Activated naive CD4-positive, alpha-beta T cell treated with anti-CD3 and anti-CD28 coated beads, Interleukin-2, amount 50 U/mL, for 24 hours (primary cell): ENCODE measurements around the gene FGF1.

ENCODE experiments used
- H3K27ac Mint-ChIP-seq: one replicate; pipeline ENCODE4 v1.8.0; 2021; ENCODE audit warnings: mild to moderate bottlenecking, mixed read lengths
- H3K27me3 Mint-ChIP-seq: one replicate; pipeline ENCODE4 v1.8.0; 2021; ENCODE audit warnings: mixed read lengths
- H3K36me3 Mint-ChIP-seq: one replicate; pipeline ENCODE4 v1.8.0; 2021; ENCODE audit warnings: mixed read lengths
- H3K4me1 Mint-ChIP-seq: one replicate; pipeline ENCODE4 v1.8.0; 2021; ENCODE audit warnings: mixed read lengths
- H3K4me3 Mint-ChIP-seq: one replicate; pipeline ENCODE4 v1.8.0; 2021; ENCODE audit warnings: mild to moderate bottlenecking, mixed read lengths
- H3K9me3 Mint-ChIP-seq: one replicate; pipeline ENCODE4 v1.8.0; 2021; ENCODE audit warnings: mixed read lengths

FGF1 gene

DNA sequence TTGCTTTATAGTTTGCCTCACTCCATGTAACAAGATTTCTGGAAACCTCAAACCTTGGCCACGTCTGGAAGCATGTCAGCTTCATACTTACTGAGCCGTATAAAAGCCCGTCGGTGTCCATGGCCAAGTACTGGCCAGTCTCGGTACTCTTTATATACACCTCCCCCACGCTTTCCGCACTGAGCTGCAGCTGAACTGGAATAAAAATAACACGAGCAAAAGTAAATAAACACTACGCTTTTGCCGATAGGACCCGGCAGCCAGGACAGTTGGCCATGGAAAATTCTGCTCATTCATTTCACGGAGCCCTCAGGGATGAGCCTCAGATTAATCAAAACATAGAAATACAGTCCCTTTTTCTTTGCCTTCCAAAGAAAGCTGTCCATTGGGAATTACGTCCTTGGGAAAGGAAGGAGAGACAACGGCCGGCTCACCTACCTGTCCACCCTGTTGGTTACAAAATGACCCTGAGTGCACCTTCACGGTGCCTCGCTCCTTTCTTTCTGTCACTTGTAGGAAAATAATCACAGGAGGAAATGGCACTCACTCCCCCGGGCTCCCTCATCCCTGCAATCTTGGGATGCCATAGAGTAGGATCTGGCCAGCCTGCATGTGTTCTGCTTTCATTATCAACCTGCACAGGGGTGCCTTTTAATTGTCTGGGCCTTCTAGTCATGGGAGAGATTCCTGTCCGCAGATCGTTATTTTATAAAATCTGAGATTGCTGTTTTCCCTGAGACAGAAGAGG is 85.1 kb downstream of the FGF1 start:
- Mint-ChIP-seq H3K27me3 (peaks cover 5% of the 10 kb centered on the region), H3K27ac (no peak overlapping the region), H3K4me1 (peaks cover 10% of the 10 kb centered on the region), H3K9me3 (no peaks in the 10 kb centered on the region), H3K4me3 (no peak overlapping the region), H3K36me3 (no peaks in the 10 kb centered on the region)

DNA sequence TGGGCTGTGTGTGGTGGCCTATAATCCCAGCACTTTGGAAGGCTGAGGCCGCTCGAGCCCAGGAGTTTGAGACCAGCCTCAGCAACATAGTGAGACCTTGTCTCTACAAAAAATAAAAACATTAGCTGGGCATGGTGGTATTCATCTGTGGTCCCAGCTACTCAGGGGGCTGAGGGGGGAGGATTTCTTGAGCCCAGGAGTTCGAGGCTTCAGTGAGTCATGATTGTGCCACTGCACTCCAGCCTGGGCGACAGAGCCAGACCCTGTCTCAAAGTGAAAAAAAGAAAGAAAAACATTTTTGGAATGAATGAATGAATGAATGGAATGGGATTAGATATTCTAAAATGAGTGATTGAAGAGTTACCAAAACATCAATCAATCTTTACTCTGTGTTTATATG is 85.8 kb downstream of the FGF1 start:
- H3K9me3 Mint-ChIP-seq, result no peaks in the 10 kb centered on the region
- H3K4me3 Mint-ChIP-seq, result no peak overlapping the region

DNA sequence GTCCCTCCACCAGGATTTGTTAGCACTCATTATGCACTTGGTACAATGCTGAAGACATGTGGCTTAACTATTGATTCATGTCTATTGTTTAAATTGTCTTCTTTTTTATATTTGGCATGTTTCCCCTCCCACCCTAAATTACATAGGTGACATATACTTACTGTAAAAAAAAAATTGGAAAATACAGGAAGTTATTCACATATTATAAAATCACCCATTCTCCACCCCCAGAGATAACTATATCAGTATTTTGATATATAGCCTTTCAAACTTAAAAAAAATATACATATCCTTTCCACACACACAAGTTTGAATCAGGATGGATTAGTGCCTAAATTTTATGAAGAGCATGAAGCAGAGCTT is 87.6 kb downstream of the FGF1 start:
- no peaks in the 10 kb centered on the region for H3K36me3 Mint-ChIP-seq
- peaks cover 10% of the 10 kb centered on the region for H3K4me1 Mint-ChIP-seq
- peak overlapping the region; percentile 14 for H3K27ac Mint-ChIP-seq
- peaks cover 10% of the 10 kb centered on the region for H3K27me3 Mint-ChIP-seq
- H3K9me3 Mint-ChIP-seq, result no peaks in the 10 kb centered on the region
- no peak overlapping the region for H3K4me3 Mint-ChIP-seq

More for the DNA sequence above, 85.8 kb downstream of the FGF1 start:
- H3K27ac Mint-ChIP-seq, result no peak overlapping the region
- peaks cover 5% of the 10 kb centered on the region for H3K27me3 Mint-ChIP-seq
- H3K36me3 Mint-ChIP-seq, result no peaks in the 10 kb centered on the region
- H3K4me1 Mint-ChIP-seq, result peaks cover 10% of the 10 kb centered on the region

DNA sequence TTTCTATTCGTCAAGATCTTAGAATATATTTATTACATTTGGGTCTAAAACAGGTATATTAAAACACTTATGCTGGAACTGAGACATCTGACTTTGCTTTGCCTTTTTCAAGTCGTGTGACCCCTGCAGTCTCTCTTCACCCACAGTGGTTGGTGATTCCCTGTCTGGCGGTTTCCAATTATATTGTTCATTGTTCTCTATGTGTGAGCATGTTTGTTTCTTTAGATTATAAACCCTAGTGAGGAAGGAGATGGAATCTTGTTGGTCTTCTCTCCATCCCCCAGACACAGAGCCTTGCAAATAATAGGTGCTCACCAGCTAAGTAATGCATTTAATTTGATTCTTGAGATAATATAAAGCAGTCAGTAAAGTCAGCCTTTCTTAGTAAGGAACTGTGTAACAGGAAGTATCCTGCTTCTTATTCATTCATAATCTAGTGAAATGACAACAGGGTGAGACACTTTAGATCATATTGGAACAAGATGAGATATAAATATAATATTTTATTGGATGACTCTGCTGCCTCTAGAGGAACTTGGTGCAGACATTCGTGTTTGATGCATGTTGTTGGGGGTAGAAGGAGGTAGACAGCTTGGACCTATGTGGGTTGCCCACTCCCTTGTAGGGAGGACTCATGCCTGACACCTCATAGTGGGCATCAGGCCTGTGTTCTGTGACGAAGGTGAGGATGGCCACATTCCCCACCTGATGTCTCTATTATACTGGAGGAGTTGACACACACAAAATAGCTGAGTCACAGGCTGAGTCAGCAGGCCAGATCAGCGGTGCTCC is 88.1 kb downstream of the FGF1 start:
- H3K36me3 Mint-ChIP-seq, result no peaks in the 10 kb centered on the region
- peaks cover 10% of the 10 kb centered on the region for H3K27me3 Mint-ChIP-seq
- no peak overlapping the region for H3K27ac Mint-ChIP-seq
- H3K9me3 Mint-ChIP-seq, result no peaks in the 10 kb centered on the region
- H3K4me1 Mint-ChIP-seq, result peaks cover 10% of the 10 kb centered on the region
- H3K4me3 Mint-ChIP-seq, result no peak overlapping the region

DNA sequence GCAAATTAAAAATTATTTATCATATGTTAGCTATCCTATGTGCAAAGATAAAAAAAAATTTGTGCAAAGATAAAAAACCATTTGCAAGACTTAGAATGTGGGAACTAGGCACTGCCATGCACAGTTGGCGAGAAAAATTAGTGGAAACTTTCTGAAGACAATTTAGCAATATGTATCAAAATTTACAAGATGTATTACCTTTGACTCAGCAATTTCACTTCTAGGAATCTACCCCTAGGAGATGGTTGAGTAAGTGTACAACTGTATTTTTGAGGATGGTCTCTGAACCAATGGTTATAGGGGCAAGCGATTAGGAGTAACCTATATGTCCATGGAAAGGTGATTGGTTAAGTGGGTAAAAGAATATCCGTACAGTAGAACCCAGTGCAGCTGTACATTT is 88.9 kb downstream of the FGF1 start:
- Mint-ChIP-seq H3K36me3 (no peaks in the 10 kb centered on the region), H3K4me1 (peaks cover 10% of the 10 kb centered on the region), H3K9me3 (no peaks in the 10 kb centered on the region), H3K4me3 (no peak overlapping the region), H3K27ac (no peak overlapping the region), H3K27me3 (peaks cover 10% of the 10 kb centered on the region)

DNA sequence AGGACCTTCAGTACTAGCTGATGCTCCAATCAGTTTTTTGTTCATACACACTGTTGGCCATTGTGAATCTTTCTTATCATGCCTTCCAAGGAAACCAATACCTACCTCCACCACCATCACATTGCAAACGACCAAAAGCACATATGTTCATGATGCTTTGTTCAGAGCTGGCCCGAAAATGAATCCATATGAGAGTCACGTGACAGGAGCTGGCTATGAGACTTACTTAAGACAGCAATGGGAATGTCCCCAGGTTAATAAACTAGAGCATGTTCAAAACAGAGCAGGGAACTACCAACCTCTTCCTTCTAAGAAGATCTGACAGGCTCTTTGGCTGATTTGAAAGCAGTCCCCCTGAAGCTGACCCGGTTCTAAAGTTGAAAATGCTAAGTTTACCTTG is 93.5 kb downstream of the FGF1 start:
- H3K4me3 Mint-ChIP-seq, result no peak overlapping the region
- H3K27ac Mint-ChIP-seq, result no peak overlapping the region
- peaks cover 5% of the 10 kb centered on the region for H3K4me1 Mint-ChIP-seq
- no peaks in the 10 kb centered on the region for H3K9me3 Mint-ChIP-seq
- no peaks in the 10 kb centered on the region for H3K36me3 Mint-ChIP-seq
- H3K27me3 Mint-ChIP-seq, result peaks cover 4% of the 10 kb centered on the region

DNA sequence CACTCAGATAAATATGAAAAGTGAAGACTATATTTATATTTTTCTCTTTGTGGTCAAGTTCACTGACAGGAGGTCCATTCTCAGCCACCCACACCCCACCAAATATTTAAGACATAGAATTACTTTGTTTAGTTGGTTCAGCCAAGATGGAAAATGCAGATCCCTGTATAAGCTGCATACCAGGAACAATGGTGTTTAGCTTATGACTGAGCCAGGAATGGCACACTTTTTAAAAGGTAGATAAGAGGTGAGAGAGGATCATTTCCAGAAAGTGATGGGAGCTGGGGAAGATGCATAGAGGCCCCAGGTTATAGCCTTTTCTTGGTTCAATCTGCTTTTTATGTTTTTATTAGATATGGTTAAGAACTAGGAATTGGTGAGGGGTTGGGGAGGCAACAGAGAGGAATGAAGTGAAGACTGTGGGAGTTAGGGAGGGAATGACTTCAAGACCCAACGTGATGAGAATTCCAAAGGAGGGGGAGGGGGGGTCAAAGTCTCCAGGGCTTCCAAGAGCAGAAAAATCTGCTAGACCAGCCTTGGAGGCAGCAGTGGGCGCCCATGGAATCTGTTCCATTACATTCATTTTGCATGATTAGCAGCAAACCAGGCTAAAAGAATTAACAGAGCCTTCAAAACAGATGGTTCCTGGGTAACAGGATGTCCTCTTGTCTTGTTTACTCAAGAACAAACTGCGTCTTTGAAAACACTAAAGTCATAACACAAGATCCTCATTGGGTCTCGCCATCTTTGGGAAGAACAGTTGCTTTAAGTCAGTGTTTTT is 95.2 kb downstream of the FGF1 start:
- H3K4me3 Mint-ChIP-seq, result no peak overlapping the region
- H3K27me3 Mint-ChIP-seq, result peaks cover 4% of the 10 kb centered on the region
- H3K36me3 Mint-ChIP-seq, result no peaks in the 10 kb centered on the region
- H3K4me1 Mint-ChIP-seq, result peaks cover 5% of the 10 kb centered on the region
- no peaks in the 10 kb centered on the region for H3K9me3 Mint-ChIP-seq
- H3K27ac Mint-ChIP-seq, result no peak overlapping the region

DNA sequence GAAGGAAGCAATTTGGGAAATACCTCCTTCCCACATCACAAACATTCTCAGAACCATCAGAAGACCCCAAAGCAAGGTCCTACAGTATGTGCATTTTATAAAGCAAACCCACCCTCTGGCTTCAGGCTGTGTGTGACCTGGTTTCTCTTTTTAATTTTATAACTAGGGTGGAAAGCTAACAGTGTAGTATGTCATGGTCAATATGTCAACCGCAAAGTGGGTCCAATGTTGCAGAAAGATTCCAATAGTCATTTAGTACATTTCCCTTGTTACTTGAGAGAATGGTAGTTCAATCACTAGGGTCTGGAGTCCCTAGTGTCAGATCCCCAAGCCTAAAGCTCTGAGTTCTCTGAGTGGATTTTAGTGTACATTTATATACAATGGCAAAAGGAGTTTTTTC is 96.2 kb downstream of the FGF1 start:
- Mint-ChIP-seq H3K36me3 (no peaks in the 10 kb centered on the region), H3K27me3 (peaks cover 4% of the 10 kb centered on the region), H3K9me3 (no peaks in the 10 kb centered on the region), H3K27ac (no peak overlapping the region), H3K4me3 (no peak overlapping the region), H3K4me1 (peaks cover 5% of the 10 kb centered on the region)

DNA sequence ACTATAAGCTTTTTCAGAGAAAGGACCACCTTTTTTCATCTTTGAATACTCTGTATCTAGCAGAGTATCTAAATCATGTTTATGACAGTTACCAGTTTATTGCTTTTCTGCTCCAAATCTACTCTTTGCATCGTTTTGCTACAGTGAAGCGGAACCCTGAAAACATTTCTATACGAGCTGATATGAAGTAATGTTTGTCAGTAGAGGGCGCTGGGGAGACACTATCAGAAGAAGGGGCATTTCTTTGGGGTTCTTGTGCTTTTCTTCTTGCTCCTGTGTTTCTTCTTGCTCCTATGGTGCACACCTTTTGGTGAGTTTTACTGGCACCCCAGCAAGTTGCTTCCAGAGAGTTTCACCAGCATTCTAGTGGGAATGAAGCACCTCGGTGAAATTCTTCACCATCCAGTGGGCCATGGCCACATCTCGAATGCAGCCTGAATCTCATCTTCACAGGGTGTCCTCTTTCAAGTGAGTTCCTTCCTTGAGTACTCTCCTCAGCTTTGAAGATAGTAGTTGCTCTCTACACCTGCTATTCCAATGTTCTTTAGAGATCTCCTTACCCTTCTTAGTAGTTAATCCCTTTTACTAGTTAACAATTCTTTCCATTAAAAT is 98.4 kb downstream of the FGF1 start:
- no peaks in the 10 kb centered on the region for H3K9me3 Mint-ChIP-seq
- H3K27ac Mint-ChIP-seq, result no peak overlapping the region
- H3K4me1 Mint-ChIP-seq, result peaks cover 12% of the 10 kb centered on the region
- no peak overlapping the region for H3K4me3 Mint-ChIP-seq
- no peaks in the 10 kb centered on the region for H3K36me3 Mint-ChIP-seq
- H3K27me3 Mint-ChIP-seq, result no peaks in the 10 kb centered on the region

DNA sequence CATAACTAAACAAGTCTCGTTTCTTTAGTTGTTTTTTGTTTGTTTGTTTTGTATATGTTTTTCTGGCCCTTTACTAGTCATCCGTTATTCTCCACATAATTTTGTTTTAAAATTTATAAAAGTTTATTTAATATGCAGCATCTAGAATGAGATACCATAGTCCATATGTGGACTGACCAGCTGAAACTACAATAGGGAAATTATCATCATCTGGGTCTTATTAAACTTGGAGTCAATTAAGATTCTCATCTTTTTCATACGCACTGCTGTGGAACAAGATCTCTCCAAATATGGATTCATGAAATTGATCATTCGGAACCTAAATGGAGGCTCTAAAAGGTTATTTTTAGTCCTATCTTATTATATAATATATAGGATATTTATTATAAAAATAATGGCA is 99.3 kb downstream of the FGF1 start:
- Mint-ChIP-seq H3K27me3 (no peaks in the 10 kb centered on the region), H3K27ac (no peak overlapping the region), H3K4me3 (no peak overlapping the region)

DNA sequence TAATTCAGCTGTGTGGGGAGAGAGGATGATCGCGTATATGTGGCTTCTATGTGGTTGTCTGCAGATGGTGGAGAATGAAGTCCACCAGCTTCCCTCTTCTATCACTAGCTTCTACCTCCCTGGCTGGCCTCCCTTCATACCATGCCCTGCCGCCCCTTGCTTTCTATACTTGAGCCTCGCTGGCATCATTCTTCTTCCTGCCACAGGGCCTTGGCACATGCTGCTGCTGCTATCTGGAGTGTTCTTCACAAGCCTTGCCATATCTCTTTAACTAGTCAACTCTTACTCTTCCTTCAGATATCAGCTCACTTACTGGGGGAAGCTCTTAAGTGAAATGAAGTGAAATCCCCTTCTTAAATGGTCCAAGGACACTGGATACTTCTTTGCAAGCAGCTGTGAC is 100.4 kb downstream of the FGF1 start:
- Mint-ChIP-seq H3K27ac (no peak overlapping the region), H3K9me3 (no peaks in the 10 kb centered on the region), H3K27me3 (no peaks in the 10 kb centered on the region), H3K36me3 (no peaks in the 10 kb centered on the region), H3K4me3 (no peak overlapping the region), H3K4me1 (peaks cover 26% of the 10 kb centered on the region)

More for the DNA sequence above, 99.3 kb downstream of the FGF1 start:
- Mint-ChIP-seq H3K9me3 (no peaks in the 10 kb centered on the region), H3K4me1 (peaks cover 20% of the 10 kb centered on the region), H3K36me3 (no peaks in the 10 kb centered on the region)

DNA sequence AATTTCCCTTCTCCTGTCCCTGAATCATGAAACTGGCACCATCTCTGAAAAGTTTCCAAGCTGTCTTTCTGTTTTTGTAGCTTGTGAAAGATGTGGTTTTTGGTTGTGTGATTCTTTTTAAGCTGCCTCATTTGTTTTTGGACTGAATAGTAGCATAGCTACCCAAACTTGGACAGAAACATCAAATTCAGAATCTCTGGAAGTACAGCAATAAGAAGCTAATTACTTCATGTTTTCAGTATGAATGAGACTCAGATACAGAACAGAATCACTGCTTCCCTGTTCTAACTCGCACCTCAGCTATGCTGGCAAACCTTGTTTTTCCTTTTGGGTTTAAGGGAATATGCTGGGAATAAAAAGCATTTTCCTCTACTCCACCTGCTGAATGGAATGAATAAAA is 101.0 kb downstream of the FGF1 start:
- no peaks in the 10 kb centered on the region for H3K9me3 Mint-ChIP-seq
- H3K4me3 Mint-ChIP-seq, result no peak overlapping the region
- H3K36me3 Mint-ChIP-seq, result no peaks in the 10 kb centered on the region
- H3K4me1 Mint-ChIP-seq, result peaks cover 30% of the 10 kb centered on the region
- H3K27me3 Mint-ChIP-seq, result no peaks in the 10 kb centered on the region
- no peak overlapping the region for H3K27ac Mint-ChIP-seq

DNA sequence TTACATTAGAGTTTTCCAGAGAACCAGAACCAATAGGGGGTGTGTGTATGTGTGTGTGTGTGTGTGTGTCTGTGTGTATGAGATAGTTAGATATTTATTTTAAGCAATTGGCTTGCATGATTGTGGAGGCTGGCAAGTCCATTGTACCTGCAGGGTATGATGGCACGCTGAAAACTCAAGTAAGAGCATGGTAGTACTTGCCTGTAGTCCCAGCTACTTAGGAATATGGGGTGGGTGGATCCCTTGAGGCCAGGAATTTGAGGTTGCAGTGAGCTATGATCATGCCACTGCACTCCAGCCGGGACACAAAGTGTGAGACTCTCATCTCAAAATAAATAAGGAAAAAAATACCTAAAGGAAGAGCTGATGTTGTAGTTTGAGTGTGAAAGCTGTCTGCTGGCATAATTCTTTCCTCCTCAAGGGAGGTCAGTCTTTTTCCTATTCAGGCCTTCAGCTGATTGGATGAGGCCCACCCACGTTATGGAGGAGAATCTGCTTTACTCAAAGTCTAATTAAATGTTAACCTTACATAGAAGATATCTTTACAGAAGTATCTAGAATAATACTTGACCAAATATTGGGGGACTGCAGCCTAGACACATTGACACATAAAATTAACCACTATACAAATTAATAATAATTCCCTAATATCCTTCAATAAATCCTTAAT is 107.6 kb downstream of the FGF1 start:
- no peaks in the 10 kb centered on the region for H3K27me3 Mint-ChIP-seq
- peaks cover 49% of the 10 kb centered on the region for H3K4me1 Mint-ChIP-seq
- no peak overlapping the region for H3K27ac Mint-ChIP-seq
- no peak overlapping the region for H3K4me3 Mint-ChIP-seq
- peaks cover 8% of the 10 kb centered on the region for H3K36me3 Mint-ChIP-seq
- H3K9me3 Mint-ChIP-seq, result peaks cover 8% of the 10 kb centered on the region

DNA sequence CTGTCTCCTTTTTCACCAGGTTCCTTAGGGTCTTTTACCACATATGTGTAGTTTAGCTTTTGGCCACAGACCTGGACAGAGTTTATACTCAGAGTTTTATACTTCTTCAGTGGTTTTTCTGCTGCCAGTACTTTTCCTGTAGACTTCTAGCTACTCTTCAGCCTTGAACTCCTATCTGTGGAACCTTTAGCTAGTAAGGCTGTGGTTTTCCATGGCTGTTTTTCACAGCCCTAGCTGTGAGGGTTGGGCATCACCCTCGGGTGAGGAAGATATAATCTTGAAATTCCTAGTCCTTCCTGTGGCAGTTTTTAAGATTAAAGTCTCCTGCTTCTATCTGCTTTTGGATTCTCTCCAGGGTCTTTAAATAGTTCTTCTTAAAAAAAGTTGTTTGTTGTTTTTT is 109.1 kb downstream of the FGF1 start:
- peaks cover 8% of the 10 kb centered on the region for H3K36me3 Mint-ChIP-seq
- H3K9me3 Mint-ChIP-seq, result peaks cover 8% of the 10 kb centered on the region
- H3K27me3 Mint-ChIP-seq, result no peaks in the 10 kb centered on the region
- no peak overlapping the region for H3K4me3 Mint-ChIP-seq
- peaks cover 37% of the 10 kb centered on the region for H3K4me1 Mint-ChIP-seq
- H3K27ac Mint-ChIP-seq, result no peak overlapping the region

DNA sequence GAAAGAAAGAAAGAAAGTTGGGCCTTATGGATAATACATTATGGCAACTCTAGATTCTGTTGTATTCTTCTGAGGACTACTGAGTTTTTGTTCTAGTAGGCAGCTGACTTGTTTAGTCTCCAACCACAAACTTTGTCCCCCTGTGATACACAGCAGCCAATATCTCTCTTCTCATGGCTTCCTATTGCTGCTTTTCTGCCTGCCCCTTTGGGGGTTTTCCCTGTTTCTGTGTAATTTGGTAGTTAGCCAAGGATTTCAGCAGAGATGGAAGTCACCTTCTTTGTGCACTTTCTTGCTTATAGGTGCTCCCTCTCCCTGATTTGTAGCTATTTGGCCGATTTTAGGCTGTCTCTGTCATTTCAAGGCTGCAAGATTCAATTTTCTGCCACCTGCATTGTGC is 109.6 kb downstream of the FGF1 start:
- Mint-ChIP-seq H3K27ac (peak overlapping the region; percentile 56), H3K36me3 (peaks cover 8% of the 10 kb centered on the region), H3K9me3 (peaks cover 8% of the 10 kb centered on the region), H3K4me3 (no peak overlapping the region), H3K27me3 (no peaks in the 10 kb centered on the region), H3K4me1 (peaks cover 32% of the 10 kb centered on the region)
